Body of pancreas (tissue), 4 donors: ENCODE measurements around the gene EGLN1. TPM values are rescaled to one million over a fixed set of nuclear protein-coding genes. Genes with fewer than 3 reads are reported as not detected.
"Not testable (repeated sequence)": the region's sequence is repeated elsewhere in the genome, so short reads cannot be mapped to it uniquely, and the experiment has no call there.

Experiments used
- ATAC-seq: fragments of 150-250 bp; one replicate; pipeline ENCODE4 v1.9.1; 2016
- DNase-seq, 4 donors: peaks; one replicate each; pipeline ENCODE4 v3.0.0-alpha.2; 2019
- H3K27ac ChIP-seq, 4 donors: fragments of 200-600 bp; sonication (generic); 1 replicate in 3 of 4; 2 replicates in 1 of 4; pipeline versions ENCODE4 v1.5.1 to v1.6.1; 2016 to 2019; ENCODE audit warnings: mild to moderate bottlenecking in 1 of 4, mixed read lengths in 1 of 4, moderate library complexity in 1 of 4
- H3K27me3 ChIP-seq, 2 donors: fragments of 200-600 bp; sonication (generic); one replicate each; pipeline ENCODE4 v1.6.0; 2016; ENCODE audit warnings: mild to moderate bottlenecking in 1 of 2
- H3K36me3 ChIP-seq, 2 donors: fragments of 200-600 bp; sonication (generic); replicated peaks in 1 of 2; 2 replicates each; pipeline ENCODE4 v1.5.1; 2016; ENCODE audit warnings: low read depth in 2 of 2; ENCODE audit not compliant: insufficient read depth in 1 of 2
- H3K4me1 ChIP-seq: fragments of 200-600 bp; sonication (generic); one replicate; pipeline ENCODE4 v1.6.0; 2016
- H3K4me3 ChIP-seq, 2 donors: fragments of 200-600 bp; sonication (generic); 1 replicate in 1 of 2; 2 replicates in 1 of 2; pipeline ENCODE4 v1.5.1; 2016 to 2019
- H3K9me3 ChIP-seq, 3 donors: fragments of 200-600 bp; sonication (generic); 1 replicate in 2 of 3; 2 replicates in 1 of 3; pipeline ENCODE4 v1.5.1; 2016
- POLR2A ChIP-seq, 3 donors: fragments of 450-650 bp; IDR thresholded peaks; one replicate each; pipeline ENCODE4 v1.6.1; 2016; ENCODE audit warnings: antibody characterized with exemption in 3 of 3, mild to moderate bottlenecking in 2 of 3
- WGBS, 2 donors: methylation state at CpG; one replicate each; pipeline ENCODE4 v1.1.5; 2017; 5-methylcytosine and 5-hydroxymethylcytosine counted together
- intact Hi-C: fragments of 100-400 bp; cut with DNase I; formaldehyde crosslinking; loops from one replicate; pipeline ENCODE4 v1.15.1; 2023
- total RNA-seq, 2 donors: library from RNA; depleted of rRNA; stranded (reverse); fragments of >200 nt; gene quantifications; one replicate each; pipeline ENCODE4 v1.1.0, GENCODE V29; 2016
- TF ChIP-seq, protein P1 (sequence below), 7 experiments: fragments of 450-650 bp in 4 of 7; fragments of 200-600 bp in 3 of 7; sonication (generic) in 3 of 7; IDR thresholded peaks; one replicate each; pipeline ENCODE4 v1.5.1; 2016 to 2019; ENCODE audit warnings: antibody characterized with exemption in 7 of 7

The EGLN1 gene
- total RNA-seq, 2 donors from 2014 or later, result 37.6 to 42.2 TPM

DNA sequence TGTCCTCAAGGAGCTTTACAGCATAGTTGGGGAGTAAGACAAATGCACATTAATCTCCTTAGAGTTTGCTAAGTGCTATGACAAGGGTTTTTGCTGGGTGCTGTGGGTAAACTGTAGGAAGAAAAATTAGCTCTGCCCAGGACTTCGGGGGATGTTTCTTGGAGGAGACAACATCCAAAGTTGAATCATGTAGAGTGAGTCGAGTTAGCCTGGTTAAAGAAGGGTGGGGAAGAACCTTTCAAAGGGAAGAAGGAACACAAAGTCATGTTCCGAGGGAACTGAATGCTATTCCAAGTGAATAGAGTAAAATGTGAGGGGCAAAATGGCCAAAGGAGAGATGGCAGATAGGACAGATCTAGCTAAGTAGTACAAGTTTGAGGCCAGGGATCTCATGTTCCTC lies 66.9 kb downstream of the EGLN1 start:
- Histone ChIP-seq H3K27me3 (no peaks in the 10 kb centered on the region), H3K4me3 (no peak overlapping the region), H3K36me3 (peaks cover 0 to 1% of the 10 kb centered on the region in 2 donors), H3K9me3 (no peaks in the 10 kb centered on the region), H3K4me1 (peaks cover 6% of the 10 kb centered on the region), H3K27ac (no peak overlapping the region)
- TF ChIP-seq, protein P1, sequence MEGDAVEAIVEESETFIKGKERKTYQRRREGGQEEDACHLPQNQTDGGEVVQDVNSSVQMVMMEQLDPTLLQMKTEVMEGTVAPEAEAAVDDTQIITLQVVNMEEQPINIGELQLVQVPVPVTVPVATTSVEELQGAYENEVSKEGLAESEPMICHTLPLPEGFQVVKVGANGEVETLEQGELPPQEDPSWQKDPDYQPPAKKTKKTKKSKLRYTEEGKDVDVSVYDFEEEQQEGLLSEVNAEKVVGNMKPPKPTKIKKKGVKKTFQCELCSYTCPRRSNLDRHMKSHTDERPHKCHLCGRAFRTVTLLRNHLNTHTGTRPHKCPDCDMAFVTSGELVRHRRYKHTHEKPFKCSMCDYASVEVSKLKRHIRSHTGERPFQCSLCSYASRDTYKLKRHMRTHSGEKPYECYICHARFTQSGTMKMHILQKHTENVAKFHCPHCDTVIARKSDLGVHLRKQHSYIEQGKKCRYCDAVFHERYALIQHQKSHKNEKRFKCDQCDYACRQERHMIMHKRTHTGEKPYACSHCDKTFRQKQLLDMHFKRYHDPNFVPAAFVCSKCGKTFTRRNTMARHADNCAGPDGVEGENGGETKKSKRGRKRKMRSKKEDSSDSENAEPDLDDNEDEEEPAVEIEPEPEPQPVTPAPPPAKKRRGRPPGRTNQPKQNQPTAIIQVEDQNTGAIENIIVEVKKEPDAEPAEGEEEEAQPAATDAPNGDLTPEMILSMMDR (IDR thresholded peaks at IDR 0.05), result no peak
- no peak for TF ChIP-seq POLR2A (IDR thresholded peaks at IDR 0.05)
- DNase-seq (no peak), ATAC-seq (no peak)
- intact Hi-C loops, result loop anchor here (5.0 kb wide), 1 partner anchor 232 kb away; no protein-coding TSS in a partner anchor
- 75 to 78% methylated on average over 3 of the region's 3 CpGs for WGBS, 2 donors

DNA sequence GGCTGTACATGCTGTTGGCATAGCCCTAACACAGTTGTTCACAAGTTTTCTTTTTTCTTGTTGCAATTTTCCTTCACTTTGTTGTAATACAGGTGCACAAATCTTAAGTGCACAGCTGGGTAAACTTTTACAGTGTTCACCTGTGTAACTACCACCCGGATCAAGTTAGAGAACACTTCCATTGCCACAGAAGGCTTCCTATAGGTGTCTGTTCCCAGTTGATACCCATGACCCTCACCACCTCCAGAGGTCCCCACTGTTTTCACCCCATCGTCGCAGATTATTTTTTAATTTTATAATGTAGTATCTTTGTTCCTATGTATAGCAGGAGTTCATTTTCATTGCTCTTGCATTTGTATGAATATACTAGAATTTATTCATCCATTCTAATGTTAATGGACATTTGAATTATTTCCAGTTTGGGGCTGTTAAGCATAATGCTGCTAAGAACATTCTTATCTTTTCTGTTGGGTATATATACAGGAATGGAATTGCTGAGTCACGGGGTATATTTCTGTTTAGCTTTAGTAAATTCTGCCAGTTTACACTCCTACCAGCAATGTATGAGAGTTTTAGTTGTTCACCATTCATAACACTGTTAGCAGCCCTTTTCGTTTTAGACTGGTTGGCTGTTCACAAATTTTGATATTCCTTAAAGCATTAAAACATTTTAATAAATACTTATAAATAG lies 67.6 kb downstream of the EGLN1 start:
- Histone ChIP-seq H3K4me1 (peaks cover 6% of the 10 kb centered on the region), H3K9me3 (no peaks in the 10 kb centered on the region), H3K27me3 (no peaks in the 10 kb centered on the region), H3K36me3 (peaks cover 0 to 1% of the 10 kb centered on the region in 2 donors), H3K4me3 (no peak overlapping the region), H3K27ac (no peak overlapping the region)
- whole genome bisulfite sequencing, 2 donors, result 53 to 57% methylated on average over 5 of the region's 5 CpGs
- DNase-seq (no peak), ATAC-seq (no peak)
- TF ChIP-seq, protein P1 (IDR thresholded peaks at IDR 0.05), result no peak
- TF ChIP-seq POLR2A (IDR thresholded peaks at IDR 0.05), result no peak
- intact Hi-C loops, result loop anchor here (5.0 kb wide), 1 partner anchor 233 kb away; no protein-coding TSS in a partner anchor

DNA sequence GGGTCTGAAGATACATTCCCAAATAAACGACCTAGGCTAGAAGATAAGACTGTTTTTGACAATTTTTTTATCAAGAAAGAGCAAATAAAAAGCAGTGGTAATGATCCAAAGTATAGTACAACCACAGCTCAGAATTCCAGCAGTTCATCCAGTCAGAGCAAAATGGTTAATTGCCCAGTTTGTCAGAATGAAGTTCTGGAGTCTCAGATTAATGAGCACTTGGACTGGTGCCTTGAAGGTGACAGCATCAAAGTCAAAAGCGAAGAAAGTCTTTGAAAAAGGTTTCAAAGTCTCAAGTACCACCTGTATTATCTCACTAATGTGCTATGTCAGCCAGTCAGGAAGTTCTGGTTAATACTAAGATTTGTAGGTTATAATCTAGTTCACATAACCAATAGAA lies 69.0 kb downstream of the EGLN1 start:
- TF ChIP-seq, protein P1 (IDR thresholded peaks at IDR 0.05), result no peak
- no peak for TF ChIP-seq POLR2A (IDR thresholded peaks at IDR 0.05)
- no peak for DNase-seq
- WGBS, 2 donors, result 26 to 27% methylated on average over 2 of the region's 2 CpGs
- Histone ChIP-seq H3K4me3 (no peak overlapping the region), H3K36me3 (peaks cover 0 to 1% of the 10 kb centered on the region in 2 donors), H3K9me3 (no peaks in the 10 kb centered on the region), H3K4me1 (peaks cover 3% of the 10 kb centered on the region), H3K27ac (no peak overlapping the region), H3K27me3 (no peaks in the 10 kb centered on the region)
- no peak for ATAC-seq
- intact Hi-C loops, result no loop called here

DNA sequence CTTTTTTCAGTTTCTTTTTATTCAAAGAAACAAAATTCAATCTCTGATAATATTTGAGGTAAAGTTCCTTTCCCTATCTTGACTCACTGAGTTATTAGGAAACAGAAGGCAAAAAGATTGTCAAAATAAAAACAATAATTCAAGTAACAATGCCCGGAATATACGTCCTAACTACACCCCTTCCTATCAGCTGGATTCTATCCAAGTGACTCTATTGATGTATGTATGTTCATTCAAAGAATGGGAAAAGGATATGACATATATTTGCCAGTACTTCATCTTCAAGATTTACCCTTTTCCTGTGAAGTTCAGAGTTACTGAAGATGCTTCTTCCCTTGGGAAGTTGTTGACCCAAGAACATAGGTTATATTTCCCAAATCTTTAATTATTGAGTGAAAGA lies 70.3 kb downstream of the EGLN1 start:
- ATAC-seq (no peak), DNase-seq (no peak)
- 61 to 69% methylated on average over 2 of the region's 2 CpGs for WGBS, 2 donors
- H3K27me3 ChIP-seq, result no peaks in the 10 kb centered on the region
- peaks cover 0 to 1% of the 10 kb centered on the region in 2 donors for H3K36me3 ChIP-seq
- intact Hi-C loops, result no loop called here
- no peaks in the 10 kb centered on the region for H3K4me1 ChIP-seq
- TF ChIP-seq, protein P1 (IDR thresholded peaks at IDR 0.05), result no peak
- TF ChIP-seq POLR2A (IDR thresholded peaks at IDR 0.05), result no peak
- H3K27ac ChIP-seq, result no peak overlapping the region
- no peak overlapping the region for H3K4me3 ChIP-seq
- no peaks in the 10 kb centered on the region for H3K9me3 ChIP-seq

DNA sequence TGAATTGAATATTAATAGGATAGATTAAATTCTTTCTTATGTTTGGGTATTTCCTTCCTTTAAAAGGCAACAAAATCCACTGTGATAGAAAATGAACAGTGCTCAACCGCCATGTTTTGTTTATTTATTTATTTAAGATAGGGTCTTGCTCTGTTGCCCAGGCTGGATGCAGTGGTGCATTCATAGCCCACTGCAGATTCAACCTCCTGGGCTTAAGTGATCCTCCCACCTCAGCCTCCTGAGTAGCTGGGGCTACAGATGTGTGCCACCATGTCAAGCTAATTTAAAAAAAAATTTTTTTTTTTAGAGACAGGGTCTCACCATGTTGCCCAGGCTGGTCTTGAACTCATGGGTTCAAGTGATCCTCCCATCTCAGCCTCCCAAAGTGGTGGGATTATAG lies 73.2 kb downstream of the EGLN1 start:
- 79 to 85% methylated on average over 1 of the region's 1 CpG for WGBS, 2 donors
- H3K9me3 ChIP-seq, H3K4me3 ChIP-seq, H3K36me3 ChIP-seq, DNase-seq, ATAC-seq, H3K27ac ChIP-seq, intact Hi-C loops, H3K4me1 ChIP-seq, H3K27me3 ChIP-seq: not testable (repeated sequence)
